Caco-2 (cell line): ENCODE data around the gene CASP3. TPM values are rescaled to one million over a fixed set of nuclear protein-coding genes. Genes with fewer than 3 reads are reported as not detected.

Source experiments
- BruUV-seq: library from RNA; stranded (reverse); fragments of 400-500 nt; replicated peaks from 2 replicates; lab custom pipeline; 2021; lab: Mats Ljungman, UMichigan
- CTCF ChIA-PET: fragments of 300-600 bp; sonication (Branson Sonifier 250); formaldehyde crosslinking; loops from one replicate; lab custom pipeline; 2022; ENCODE audit warnings: antibody characterized with exemption; lab: Charles Lee
- POLR2A ChIA-PET: fragments of 300-600 bp; sonication (Branson Sonifier 250); formaldehyde crosslinking; loops from one replicate; lab custom pipeline; 2022; ENCODE audit warnings: antibody characterized with exemption; lab: Charles Lee
- DNase-seq, 2 experiments: peaks; one replicate each; pipeline versions ENCODE4 v3.0.0 to v3.0.0-alpha.2; 2020 to 2022
- H3K27me3 ChIP-seq: replicated peaks from 2 replicates; pipeline ENCODE4 v1.6.0; 2011; ENCODE audit warnings: low read length; ENCODE audit not compliant: control insufficient read depth, insufficient read depth
- H3K36me3 ChIP-seq: 2 replicates; pipeline ENCODE4 v1.5.1; 2011; ENCODE audit warnings: low read length; ENCODE audit not compliant: control insufficient read depth, insufficient read depth
- H3K4me1 ChIP-seq: fragments of 250-450 bp; sonication (Bioruptor Pico); 2 replicates; pipeline ENCODE4 v1.5.1; 2020; ENCODE audit warnings: mild to moderate bottlenecking
- H3K4me3 ChIP-seq: 2 replicates; pipeline ENCODE4 v1.5.1; 2011; ENCODE audit warnings: low read depth, mild to moderate bottlenecking, control low read depth, low read length
- H3K9me3 ChIP-seq: fragments of 250-450 bp; sonication (Bioruptor Pico); 2 replicates; pipeline ENCODE4 v1.5.1; 2020; ENCODE audit warnings: mild to moderate bottlenecking, moderate library complexity
- H3K27ac Mint-ChIP-seq: one replicate; pipeline ENCODE4 v1.8.0; 2022; ENCODE audit warnings: mixed read lengths; ENCODE audit not compliant: unreplicated experiment
- H3K27me3 Mint-ChIP-seq: one replicate; pipeline ENCODE4 v1.8.0; 2022; ENCODE audit warnings: mixed read lengths; ENCODE audit not compliant: insufficient read depth, unreplicated experiment
- H3K36me3 Mint-ChIP-seq: one replicate; pipeline ENCODE4 v1.8.0; 2022; ENCODE audit warnings: mild to moderate bottlenecking, mixed read lengths; ENCODE audit not compliant: insufficient read depth, unreplicated experiment
- H3K4me1 Mint-ChIP-seq: one replicate; pipeline ENCODE4 v1.8.0; 2022; ENCODE audit warnings: low read depth, mixed read lengths; ENCODE audit not compliant: unreplicated experiment
- H3K4me3 Mint-ChIP-seq: one replicate; pipeline ENCODE4 v1.8.0; 2022; ENCODE audit warnings: mild to moderate bottlenecking, moderate library complexity, mixed read lengths; ENCODE audit not compliant: unreplicated experiment
- H3K9me3 Mint-ChIP-seq: one replicate; pipeline ENCODE4 v1.8.0; 2022; ENCODE audit warnings: mixed read lengths; ENCODE audit not compliant: unreplicated experiment
- intact Hi-C: fragments of 100-400 bp; cut with micrococcal nuclease; formaldehyde crosslinking; loops from one replicate; pipeline ENCODE4 v1.10.0; 2022; ENCODE audit not compliant: unreplicated experiment
- total RNA-seq: library from RNA; stranded (reverse); gene quantifications from 2 replicates; pipeline ENCODE4 v1.2.3, GENCODE V29; 2022
- TF ChIP-seq, protein P1 (sequence below), 2 experiments: fragments of 200-600 bp in 1 of 2; IDR thresholded peaks; 1 replicate in 1 of 2; 2 replicates in 1 of 2; pipeline versions ENCODE4 v1.5.1 to v1.8.0; 2011 to 2022; ENCODE audit warnings: antibody characterized with exemption in 1 of 2, control low read depth in 1 of 2, inconsistent platforms in 1 of 2, low read depth in 1 of 2, low read length in 1 of 2, mild to moderate bottlenecking in 1 of 2, moderate library complexity in 1 of 2; ENCODE audit not compliant: insufficient read depth in 1 of 2, severe bottlenecking in 1 of 2, unreplicated experiment in 1 of 2

The CASP3 gene
- total RNA-seq, 1 experiment from 2014 or later = 34.5 TPM

DNA sequence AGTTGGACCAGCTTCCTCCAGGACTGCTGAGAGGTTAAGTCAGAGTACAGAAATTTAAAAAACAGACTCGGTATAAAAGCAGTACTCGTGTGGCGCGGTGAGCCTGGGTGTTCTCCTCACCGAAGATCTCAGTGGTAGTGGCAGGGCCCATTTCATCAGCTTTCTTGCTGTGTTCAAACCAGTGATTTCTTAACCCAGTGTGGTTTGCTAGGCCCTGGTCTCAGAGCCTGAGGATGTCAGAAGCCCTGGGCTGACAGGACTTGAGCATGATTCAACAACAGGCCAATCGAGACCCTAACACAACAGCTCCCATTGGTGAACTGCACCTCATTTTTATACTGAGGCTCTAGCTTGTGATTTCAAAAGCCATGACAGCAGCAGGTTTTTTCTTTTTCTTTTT lies 23.5 kb upstream of the CASP3 start:
- H3K4me1 Mint-ChIP-seq = no peaks in the 10 kb centered on the region
- DNase-seq = no peak
- TF ChIP-seq, protein P1, sequence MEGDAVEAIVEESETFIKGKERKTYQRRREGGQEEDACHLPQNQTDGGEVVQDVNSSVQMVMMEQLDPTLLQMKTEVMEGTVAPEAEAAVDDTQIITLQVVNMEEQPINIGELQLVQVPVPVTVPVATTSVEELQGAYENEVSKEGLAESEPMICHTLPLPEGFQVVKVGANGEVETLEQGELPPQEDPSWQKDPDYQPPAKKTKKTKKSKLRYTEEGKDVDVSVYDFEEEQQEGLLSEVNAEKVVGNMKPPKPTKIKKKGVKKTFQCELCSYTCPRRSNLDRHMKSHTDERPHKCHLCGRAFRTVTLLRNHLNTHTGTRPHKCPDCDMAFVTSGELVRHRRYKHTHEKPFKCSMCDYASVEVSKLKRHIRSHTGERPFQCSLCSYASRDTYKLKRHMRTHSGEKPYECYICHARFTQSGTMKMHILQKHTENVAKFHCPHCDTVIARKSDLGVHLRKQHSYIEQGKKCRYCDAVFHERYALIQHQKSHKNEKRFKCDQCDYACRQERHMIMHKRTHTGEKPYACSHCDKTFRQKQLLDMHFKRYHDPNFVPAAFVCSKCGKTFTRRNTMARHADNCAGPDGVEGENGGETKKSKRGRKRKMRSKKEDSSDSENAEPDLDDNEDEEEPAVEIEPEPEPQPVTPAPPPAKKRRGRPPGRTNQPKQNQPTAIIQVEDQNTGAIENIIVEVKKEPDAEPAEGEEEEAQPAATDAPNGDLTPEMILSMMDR (IDR thresholded peaks at IDR 0.05; ENCODE audit: insufficient read depth in 1 of 2, low read depth in 1 of 2, low read length in 1 of 2, severe bottlenecking in 1 of 2, unreplicated experiment in 1 of 2) = no peak
- H3K9me3 Mint-ChIP-seq = no peaks in the 10 kb centered on the region
- Histone ChIP-seq H3K36me3 (no peaks in the 10 kb centered on the region), H3K4me1 (no peaks in the 10 kb centered on the region), H3K4me3 (no peak overlapping the region), H3K27me3 (no peaks in the 10 kb centered on the region), H3K9me3 (no peaks in the 10 kb centered on the region)
- H3K27ac Mint-ChIP-seq = no peak overlapping the region
- BruUV-seq = no TSS peak
- H3K27me3 Mint-ChIP-seq = no peaks in the 10 kb centered on the region
- ChIA-PET POLR2A (no interaction called here), CTCF (no interaction called here)
- intact Hi-C loops = no loop called here
- no peak overlapping the region for H3K4me3 Mint-ChIP-seq
- peaks cover 6% of the 10 kb centered on the region for H3K36me3 Mint-ChIP-seq

DNA sequence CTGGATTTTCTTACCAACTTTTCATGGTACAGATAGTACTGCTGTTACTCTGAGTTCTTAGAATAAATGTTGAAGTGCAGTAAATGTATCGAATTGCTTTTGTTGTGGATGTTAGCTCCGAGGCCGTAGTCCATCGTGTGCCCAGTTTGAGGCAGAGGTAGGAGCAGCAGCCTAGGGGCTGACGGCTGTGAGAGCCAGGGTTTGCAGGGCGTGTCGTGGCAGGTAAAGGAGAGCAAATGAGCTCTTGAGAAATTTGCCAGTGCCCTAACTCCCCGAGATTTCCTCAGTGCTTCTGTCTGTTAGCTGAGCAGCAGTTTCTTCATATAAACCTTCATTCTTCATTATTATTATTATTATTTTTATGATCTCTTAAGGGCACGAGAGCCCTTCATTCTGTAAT lies 21.9 kb upstream of the CASP3 start:
- Mint-ChIP-seq H3K4me1 (no peaks in the 10 kb centered on the region), H3K27me3 (no peaks in the 10 kb centered on the region), H3K9me3 (no peaks in the 10 kb centered on the region), H3K27ac (no peak overlapping the region), H3K36me3 (peaks cover 6% of the 10 kb centered on the region), H3K4me3 (no peak overlapping the region)
- Histone ChIP-seq H3K9me3 (no peaks in the 10 kb centered on the region), H3K36me3 (no peaks in the 10 kb centered on the region), H3K4me1 (no peaks in the 10 kb centered on the region), H3K27me3 (no peaks in the 10 kb centered on the region), H3K4me3 (no peak overlapping the region)
- intact Hi-C loops = no loop called here
- BruUV-seq = no TSS peak
- DNase-seq = no peak
- TF ChIP-seq, protein P1 (IDR thresholded peaks at IDR 0.05; ENCODE audit: insufficient read depth in 1 of 2, low read depth in 1 of 2, low read length in 1 of 2, severe bottlenecking in 1 of 2, unreplicated experiment in 1 of 2) = no peak
- POLR2A ChIA-PET = no interaction called here
- CTCF ChIA-PET = no interaction called here

DNA sequence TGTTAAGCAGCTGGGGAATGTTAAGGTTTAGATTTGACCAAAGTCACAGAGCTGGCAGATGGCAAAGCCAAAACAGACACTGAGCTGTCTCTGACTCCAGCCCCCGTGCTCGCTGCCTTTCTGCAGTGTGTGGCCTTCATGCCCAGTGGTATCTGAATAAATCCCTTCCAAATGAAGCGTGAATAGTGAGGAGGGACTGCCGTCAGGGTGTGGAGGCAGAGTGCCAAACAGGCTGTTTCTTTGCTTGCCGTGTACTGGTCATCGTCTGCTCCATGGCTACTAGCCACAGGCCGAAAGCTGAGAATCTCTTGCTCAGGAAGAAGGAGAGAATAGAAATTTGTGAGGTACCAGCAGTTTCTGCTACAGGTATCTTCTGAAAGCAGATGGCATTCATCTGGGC lies 20.0 kb upstream of the CASP3 start:
- intact Hi-C loops = no loop called here
- no TSS peak for BruUV-seq
- Mint-ChIP-seq H3K9me3 (no peaks in the 10 kb centered on the region), H3K4me3 (no peak overlapping the region), H3K36me3 (peaks cover 6% of the 10 kb centered on the region), H3K27ac (no peak overlapping the region), H3K4me1 (no peaks in the 10 kb centered on the region), H3K27me3 (no peaks in the 10 kb centered on the region)
- Histone ChIP-seq H3K4me3 (no peak overlapping the region), H3K9me3 (no peaks in the 10 kb centered on the region), H3K4me1 (no peaks in the 10 kb centered on the region), H3K36me3 (no peaks in the 10 kb centered on the region), H3K27me3 (no peaks in the 10 kb centered on the region)
- ChIA-PET CTCF (no interaction called here), POLR2A (no interaction called here)
- DNase-seq = no peak
- TF ChIP-seq, protein P1 (IDR thresholded peaks at IDR 0.05; ENCODE audit: insufficient read depth in 1 of 2, low read depth in 1 of 2, low read length in 1 of 2, severe bottlenecking in 1 of 2, unreplicated experiment in 1 of 2) = no peak
